KG1 (cell line): ENCODE data around the gene MDN1.
"Not testable (repeated sequence)": the region's sequence is repeated elsewhere in the genome, so short reads cannot be mapped to it uniquely, and the experiment has no call there.

Experiments
- DNase-seq: peaks from one replicate; lab custom pipeline; 2025; lab: John Stamatoyannopoulos, UW

The MDN1 gene, protein sequence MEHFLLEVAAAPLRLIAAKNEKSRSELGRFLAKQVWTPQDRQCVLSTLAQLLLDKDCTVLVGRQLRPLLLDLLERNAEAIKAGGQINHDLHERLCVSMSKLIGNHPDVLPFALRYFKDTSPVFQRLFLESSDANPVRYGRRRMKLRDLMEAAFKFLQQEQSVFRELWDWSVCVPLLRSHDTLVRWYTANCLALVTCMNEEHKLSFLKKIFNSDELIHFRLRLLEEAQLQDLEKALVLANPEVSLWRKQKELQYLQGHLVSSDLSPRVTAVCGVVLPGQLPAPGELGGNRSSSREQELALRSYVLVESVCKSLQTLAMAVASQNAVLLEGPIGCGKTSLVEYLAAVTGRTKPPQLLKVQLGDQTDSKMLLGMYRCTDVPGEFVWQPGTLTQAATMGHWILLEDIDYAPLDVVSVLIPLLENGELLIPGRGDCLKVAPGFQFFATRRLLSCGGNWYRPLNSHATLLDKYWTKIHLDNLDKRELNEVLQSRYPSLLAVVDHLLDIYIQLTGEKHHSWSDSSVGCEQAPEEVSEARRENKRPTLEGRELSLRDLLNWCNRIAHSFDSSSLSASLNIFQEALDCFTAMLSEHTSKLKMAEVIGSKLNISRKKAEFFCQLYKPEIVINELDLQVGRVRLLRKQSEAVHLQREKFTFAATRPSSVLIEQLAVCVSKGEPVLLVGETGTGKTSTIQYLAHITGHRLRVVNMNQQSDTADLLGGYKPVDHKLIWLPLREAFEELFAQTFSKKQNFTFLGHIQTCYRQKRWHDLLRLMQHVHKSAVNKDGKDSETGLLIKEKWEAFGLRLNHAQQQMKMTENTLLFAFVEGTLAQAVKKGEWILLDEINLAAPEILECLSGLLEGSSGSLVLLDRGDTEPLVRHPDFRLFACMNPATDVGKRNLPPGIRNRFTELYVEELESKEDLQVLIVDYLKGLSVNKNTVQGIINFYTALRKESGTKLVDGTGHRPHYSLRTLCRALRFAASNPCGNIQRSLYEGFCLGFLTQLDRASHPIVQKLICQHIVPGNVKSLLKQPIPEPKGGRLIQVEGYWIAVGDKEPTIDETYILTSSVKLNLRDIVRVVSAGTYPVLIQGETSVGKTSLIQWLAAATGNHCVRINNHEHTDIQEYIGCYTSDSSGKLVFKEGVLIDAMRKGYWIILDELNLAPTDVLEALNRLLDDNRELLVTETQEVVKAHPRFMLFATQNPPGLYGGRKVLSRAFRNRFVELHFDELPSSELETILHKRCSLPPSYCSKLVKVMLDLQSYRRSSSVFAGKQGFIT (N-terminal part only)

DNA sequence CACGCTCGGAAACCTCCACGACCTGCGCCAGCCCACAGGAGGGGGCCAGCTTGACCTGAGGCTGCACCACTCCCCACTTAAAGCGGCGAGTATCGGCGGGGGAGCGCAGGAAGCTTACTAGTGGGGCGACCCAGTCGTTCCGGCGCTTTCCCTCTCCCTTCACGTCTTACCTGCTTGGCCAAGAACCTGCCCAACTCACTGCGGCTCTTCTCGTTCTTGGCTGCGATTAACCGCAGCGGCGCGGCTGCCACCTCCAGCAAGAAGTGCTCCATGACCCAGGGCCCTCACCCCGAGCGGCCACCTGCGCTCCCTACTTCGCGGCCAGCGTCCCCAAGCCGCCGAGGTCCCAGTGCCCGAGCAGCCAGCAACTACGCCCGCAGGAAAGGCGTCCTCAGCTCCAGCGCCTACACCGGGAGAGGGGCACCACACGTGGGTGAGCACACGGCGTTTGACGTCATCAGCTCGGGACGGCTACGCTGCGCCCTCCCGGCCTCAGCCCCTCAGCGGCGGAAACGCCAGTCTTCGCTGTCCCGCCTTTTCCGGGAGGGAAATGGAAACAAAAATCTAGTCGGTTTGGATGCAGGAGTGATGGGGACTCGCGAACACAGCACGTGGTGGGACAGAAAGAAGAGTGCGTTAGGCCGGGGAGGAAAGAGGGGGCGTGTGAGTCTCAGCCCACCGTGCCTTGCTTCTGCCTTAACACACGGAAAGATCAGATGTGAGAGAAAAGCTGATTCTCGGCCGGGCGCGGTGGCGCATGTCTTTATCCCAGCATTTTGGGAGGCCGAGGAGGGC, at the start of gene MDN1:
TSS of gene MDN1 (minus strand) at position 459 of the 795 bp plus-strand sequence. CDS start at position 272, 187 bp downstream.
- DNase-seq, result peak; percentile 90

DNA sequence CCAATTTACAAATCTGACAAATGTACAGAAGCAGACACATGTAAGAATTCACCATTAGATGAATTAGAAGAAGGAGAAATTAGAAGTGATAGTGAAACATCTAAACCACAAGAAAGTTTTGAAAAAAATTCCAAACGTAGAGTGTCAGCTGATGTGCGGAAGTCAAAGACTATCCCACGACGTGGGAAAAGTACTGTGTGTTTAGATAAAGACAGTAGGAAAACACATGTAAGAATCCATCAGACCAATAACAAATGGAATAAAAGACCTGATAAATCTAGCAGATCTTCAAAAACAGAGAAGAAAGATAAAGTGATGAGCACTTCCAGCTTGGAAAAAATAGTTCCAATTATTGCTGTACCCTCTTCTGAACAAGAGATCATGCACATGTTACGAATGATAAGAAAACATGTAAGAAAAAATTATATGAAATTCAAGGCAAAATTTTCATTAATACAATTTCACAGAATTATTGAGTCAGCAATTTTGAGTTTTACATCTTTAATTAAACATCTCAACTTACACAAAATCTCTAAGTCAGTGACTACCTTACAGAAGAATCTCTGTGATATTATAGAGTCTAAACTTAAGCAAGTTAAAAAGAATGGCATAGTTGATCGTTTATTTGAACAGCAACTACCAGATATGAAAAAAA, 46.6 kb upstream of the MDN1 start:
- DNase-seq, result no peak

DNA sequence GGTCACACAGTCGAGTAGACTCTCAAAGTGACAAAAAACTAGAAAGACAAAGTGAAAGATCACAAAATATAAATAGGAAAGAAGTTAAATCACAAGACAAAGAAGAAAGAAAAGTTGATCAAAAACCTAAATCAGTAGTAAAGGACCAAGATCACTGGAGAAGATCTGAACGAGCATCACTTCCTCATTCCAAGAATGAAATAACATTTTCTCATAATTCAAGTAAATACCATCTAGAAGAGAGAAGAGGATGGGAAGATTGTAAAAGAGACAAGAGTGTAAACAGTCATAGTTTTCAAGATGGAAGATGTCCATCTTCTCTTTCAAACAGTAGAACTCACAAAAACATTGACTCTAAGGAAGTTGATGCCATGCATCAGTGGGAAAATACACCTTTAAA, 43.1 kb upstream of the MDN1 start:
- no peak for DNase-seq

DNA sequence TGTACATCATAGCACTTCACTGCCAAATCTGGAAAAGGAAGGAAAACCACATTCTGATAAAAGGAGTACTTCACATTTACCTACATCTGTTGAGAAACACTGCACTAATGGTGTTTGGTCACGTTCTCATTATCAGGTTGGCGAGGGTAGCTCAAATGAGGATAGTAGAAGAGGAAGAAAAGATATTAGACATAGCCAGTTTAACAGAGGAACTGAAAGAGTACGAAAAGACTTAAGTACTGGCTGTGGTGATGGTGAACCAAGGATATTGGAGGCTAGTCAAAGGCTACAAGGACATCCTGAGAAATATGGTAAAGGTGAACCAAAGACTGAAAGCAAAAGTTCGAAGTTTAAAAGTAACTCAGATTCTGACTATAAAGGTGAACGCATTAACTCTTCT, 42.7 kb upstream of the MDN1 start:
- no peak for DNase-seq

DNA sequence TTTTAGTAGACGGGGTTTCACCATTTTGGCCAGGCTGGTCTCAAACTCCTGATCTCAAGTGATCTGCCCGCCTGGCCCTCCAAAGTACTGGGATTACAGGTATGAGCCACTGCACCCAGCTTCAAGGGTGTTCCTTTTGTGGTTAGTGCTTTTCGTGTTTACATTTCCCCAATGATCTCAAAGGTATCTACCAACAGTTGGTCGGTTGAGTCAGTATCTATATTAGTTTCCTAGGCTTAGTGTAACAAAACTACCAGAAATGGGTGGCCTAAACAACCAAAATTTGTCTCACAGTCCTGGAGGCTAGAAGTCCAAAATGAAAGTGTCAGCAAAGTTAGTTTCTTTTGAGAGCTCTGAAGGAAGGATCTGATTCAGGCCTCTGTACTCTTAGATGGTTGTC, 40.1 kb upstream of the MDN1 start:
- no peak for DNase-seq

DNA sequence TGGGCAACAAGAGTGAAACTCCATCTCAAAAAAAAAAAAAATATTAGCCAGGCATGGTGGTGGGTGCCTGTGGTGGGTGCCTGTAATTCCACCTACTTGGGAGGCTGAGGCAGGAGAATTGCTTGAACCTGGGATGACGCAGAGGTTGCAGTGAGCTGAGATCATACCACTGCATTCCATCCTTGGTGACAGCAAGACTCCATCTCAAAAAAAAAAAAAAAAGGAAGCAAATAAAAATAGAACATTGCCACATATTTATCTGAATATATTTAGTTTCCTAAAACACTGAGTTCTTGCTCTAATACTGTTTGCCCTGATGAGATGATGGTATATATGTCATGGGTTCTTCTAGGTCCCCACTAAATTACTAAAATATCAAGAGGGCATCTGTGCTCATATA, 38.4 kb upstream of the MDN1 start:
- DNase-seq, result no peak

DNA sequence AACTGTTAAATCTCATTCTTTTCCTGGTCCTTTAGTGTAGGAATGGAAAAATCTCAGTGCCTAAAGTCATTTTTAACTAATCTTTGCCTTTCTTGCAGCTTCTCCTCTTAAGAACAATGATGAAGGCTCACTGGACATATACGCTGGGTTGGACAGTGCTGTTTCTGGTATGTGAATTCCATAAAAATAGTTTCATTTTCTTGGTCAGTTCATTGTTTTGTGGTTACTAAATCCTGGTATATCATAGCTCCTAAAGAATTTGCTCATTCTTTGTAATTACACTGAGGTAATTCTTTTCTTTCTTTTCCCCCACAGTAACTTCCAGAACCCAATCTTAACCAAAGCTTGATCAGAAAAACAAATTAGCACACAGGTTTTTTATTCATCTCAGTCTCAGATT, 33.5 kb upstream of the MDN1 start:
- no peak for DNase-seq

DNA sequence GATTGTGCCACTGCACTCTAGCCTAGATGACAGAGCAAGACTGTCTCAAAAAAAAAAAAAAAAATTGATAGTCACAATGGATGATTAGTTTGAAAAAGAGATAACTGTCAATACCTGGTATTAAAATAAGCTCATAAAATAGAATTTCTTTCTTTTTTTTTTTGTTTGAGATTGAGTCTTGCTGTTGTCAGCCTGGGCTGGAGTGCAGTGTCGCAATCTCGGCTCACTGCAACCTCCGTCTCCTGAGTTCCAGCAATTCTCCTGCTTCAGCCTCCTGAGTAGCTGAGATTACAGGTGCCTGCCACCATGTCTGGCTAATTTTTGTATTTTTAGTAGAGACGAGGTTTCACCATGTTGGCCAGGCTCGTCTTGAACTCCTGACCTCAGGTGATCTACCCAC, 27.9 kb upstream of the MDN1 start:
- not testable (repeated sequence) for DNase-seq

DNA sequence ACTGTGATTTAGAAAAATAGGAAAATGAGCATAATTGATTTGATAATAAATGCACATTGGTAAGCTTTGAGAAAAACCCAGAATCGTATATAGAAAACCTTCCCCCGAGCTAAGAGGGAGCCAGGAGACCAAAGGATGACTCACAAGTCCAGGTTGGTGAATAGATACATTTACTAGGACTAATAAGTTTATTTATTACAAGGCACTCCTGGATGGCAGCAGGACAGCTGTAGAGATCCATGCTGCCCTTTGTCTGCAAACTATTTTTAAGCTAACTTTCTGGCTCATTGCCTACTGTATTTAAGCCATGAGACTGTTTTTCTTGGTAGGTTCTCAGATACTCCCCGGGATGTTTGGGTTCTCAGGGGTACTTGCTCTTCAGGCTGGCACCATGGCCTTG, 23.5 kb upstream of the MDN1 start:
- no peak for DNase-seq

DNA sequence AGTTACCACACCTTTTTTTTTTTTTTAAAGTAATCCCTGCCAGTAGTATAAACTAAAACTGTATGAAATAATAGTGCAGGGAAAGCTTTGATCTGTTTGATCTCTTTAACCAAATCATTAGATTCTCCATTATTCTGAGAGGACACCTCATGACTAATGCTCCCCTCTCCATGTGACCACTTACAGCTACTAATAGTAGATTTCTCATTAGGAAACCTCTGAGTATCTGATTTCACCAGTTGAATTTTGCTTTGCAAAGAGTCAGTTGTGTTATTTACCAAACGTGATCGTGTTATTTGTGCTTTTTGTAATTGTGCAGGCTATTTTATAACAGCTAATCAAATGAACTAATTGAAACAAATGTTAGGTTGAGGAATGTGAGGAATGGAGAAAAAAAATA, 22.6 kb upstream of the MDN1 start:
- DNase-seq, result no peak

DNA sequence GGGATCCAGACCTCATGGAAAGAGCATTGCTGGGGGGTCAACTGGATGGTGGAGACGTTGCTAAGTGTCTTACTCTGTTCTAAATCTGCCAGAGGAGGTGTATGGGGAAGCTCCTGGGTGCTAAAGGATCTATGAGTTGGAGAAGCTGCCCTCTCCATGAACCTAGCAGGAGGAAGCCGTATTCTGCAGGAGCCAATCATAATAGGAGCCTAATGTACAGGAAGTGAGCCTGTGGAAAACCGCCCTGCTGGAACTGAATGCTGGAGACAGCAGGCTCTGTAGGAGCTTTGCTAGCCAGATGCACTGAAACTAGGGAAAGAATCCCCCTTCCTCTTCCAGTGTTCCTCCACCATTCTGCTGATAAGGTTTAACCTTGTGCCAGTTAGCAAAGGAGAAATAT, 20.9 kb upstream of the MDN1 start:
- DNase-seq, result no peak

DNA sequence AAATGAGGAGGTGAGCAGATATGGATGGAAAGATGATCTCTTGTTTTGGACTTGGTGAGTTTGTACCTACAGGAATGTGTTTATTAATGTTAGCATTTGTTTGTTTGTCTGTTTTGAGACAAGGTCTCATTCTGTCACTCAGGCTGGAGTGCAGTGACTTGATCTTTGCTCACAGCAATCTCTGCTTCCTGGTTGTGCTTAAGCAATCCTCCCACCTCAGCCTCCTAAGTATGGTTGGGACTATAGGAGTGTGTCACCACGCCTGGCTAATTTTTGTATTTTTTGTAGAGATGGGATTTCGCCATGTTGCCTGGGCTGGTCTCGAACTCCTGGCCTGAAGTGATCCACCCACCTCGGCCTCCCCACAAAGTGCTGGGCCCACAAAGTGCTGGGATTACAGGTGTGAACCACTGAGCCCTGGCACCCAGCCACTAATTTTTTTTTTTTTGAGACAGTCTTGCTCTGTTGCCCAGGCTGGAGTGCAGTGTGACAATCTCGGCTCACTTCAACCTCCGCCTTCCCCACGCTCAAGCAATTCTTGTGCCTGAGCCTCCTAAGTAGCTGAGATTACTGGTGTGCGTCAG, 17.1 kb upstream of the MDN1 start:
- no peak for DNase-seq

DNA sequence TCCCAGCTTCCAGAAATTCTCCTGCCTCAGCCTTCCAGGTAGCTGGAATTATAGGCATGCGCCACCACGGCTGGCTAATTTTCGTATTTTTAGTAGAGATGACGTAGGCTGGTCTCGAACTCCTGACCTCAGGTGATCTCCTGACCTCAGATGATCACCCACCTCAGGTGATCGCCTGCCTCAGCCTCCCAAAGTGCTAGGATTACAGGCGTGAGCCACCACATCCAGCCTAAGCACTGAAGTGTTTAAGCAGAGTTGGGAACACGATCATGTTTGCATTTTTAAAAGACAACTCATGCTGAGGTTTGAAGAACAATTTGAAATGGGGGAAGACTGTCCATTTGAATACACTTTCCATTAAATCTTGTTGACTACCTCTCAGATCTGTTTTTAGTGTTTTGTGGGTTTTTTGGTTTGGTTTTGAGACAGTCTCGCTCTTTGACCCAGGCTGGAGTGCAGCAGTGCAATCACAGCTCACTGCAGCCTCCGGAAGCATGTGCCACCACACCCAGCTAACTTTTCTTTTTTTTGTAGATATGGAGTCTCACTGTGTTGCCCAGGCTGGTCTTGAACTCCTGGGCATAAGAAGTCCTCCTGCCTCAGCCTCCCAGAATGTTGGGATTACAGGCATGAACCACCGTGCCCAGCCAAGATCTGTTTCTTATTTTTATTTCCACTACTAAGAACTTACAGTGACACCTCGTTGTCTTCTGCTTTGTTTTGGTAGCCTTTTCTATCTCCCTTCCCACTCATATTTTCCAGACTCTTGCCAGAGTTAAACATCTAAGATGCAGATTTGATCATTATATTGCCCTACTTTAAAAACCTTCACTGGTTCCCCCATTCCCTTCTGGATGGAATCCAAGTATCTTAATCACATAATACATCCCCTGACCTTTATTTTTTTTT, 15.5 kb upstream of the MDN1 start:
- no peak for DNase-seq

DNA sequence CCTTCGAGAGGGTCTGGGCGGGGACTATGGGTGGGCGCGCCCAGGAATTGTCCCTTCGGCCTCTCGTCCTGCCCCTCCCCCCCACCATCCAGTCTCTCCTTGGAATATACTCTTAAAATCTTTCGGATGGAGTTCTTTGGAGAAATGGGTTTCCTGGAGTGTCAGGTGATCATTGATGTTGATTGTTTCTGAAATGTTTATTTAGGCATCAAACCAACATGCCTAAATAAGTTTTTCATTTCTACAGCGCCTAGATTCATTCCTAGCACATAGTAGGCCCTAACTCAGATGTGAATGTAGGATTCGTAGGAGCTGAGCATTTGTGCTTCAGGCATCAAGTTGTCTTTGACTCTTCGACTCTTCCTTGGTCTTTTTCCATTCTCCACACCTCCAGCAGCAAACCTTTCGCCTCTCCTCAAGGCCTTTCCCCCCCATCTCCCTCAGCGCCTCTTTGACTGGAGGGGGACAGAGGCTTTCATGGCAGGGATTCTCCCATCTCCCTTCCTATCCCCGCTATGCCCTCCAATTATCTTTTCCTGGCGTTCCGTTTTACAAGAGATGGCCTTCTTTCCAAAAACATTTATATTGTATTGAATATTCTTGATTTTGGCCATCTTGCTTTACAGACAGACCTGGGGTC, 10.7 kb upstream of the MDN1 start:
- no peak for DNase-seq

DNA sequence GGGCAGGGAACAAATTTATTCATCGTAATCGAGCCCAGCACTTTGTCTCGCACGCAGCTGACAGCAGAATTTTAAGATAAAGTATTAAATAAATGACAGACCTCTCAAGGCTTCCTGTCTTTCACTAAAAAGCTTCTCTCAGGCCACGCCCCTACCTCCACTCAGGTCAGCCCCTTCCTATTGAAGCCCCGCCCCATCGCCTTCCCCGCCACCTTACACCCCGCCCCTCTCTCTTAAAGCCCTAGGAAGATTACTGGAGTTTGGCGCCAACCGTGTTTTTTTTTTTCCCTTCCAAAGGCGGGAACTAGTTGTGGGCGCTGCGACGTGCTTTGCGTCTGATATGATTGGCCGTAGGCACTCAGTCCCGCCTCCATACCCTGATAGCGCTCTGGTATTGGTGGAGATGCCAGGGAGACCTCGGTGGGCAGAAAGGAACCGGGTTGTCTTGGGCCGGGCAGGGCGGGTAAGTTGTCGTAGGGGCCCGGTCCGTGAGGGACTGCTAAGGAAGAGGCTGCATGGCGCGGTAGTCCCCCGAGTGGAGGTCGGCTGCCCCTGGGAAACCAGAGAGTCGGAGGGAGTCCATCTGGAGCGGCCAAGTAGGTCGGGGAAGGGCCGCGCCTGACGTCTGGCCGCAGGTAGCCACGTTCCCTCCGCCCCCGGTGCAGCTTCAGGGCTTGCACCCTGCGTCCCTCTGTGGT, 10.0 kb upstream of the MDN1 start, which contains the start of gene CASP8AP2:
TSS of gene CASP8AP2 (plus strand) at position 409 of the 698 bp plus-strand sequence.
- peak; percentile 96 for DNase-seq

DNA sequence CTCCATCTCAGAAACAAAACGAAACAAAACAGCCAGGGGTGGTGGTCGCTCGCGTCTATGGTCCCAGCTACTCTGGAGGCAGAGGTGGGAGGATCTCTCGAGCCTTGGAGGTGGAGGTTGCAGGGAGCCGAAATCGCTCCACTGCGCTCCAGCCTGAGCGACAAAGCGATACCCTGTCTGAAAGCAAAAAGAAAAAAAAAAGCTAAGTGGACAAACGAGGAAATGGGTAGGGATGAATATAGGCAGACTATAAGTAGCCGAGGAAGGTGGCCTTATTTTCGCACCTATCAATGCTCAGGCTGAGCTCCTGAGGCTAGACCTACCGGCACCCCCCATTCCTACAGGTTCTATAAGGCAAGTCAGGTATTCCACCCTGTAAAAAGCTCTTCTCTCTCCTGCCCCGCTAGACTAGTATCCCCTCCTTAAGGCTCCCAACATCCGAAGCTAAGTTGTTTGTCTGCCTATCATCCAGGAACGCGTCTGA, 9.4 kb upstream of the MDN1 start:
- peak; percentile 90 for DNase-seq

DNA sequence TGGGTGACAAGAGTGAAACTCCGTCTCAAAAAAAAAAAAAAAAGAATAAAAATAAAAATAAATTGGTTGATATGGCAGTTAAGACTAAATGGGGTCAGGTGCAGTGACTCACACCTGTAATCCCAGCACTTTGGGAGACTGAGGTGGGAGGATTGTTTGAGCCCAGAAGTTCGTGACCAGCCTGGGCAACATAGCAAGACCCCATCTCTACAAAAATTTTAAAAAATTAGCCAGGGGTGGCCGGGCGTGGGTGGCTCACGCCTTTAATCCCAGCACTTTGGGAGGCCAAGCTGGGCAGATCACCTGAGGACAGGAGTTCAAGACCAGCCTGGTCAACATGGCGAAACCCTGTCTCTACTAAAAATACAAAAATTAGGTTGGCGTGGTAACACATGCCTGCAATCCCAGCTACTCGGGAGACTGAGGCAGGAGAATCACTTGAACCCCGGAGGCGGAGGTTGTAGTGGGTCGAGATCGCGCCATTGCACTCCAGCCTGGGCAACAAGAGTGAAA, 8.9 kb upstream of the MDN1 start:
- DNase-seq, result not testable (repeated sequence)

DNA sequence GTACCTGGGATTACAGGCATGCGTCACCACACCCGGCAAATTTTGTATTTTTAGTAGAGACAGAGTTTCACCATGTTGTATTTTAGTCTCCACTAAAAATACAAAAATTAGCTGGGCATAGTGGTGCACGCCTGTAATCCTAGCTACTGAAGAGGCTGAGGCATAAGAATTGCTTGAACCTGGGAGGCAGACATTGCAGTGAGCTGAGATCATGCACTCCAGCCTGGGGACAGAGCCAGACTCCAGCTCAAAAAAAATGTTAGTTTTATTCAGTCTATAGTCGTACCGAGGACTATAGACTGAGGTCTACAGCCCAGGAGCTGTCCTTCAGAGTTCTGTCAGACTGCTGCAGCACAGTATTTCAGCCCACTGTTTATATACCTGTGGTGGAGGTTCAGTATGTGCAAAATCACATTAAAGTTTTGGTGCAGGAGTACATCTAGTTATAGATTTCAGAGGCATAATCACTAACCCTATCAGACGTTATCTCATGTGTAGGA, 6.5 kb upstream of the MDN1 start:
- no peak for DNase-seq
